HG03139 (cell line): ENCODE measurements around the gene CORO2B.

ENCODE experiments used
- ATAC-seq: cut with Tn5 transposase; IDR thresholded peaks from one replicate; pipeline ENCODE4 v1.9.1; 2021; ENCODE audit not compliant: unreplicated experiment

Gene CORO2B

GRCh38 chr15:68572309-68572708, 6.5 kb upstream of the CORO2B start:
- no peak for ATAC-seq

GRCh38 chr15:68572921-68573320, 5.9 kb upstream of the CORO2B start:
- no peak for ATAC-seq

GRCh38 chr15:68574046-68574445, 4.7 kb upstream of the CORO2B start:
- ATAC-seq = no peak

GRCh38 chr15:68574629-68575028, 4.2 kb upstream of the CORO2B start:
- no peak for ATAC-seq

GRCh38 chr15:68576235-68576892, 2.4 kb upstream of the CORO2B start:
- no peak for ATAC-seq

- no peak for ATAC-seq
Observed at GRCh38 chr15:68578175-68578979, 416 bp upstream of the CORO2B start.

GRCh38 chr15:68580026-68580882, 1.5 kb downstream of the CORO2B start:
- no peak for ATAC-seq

GRCh38 chr15:68580883-68581155, 2.0 kb downstream of the CORO2B start:
- no peak for ATAC-seq

GRCh38 chr15:68581725-68582124, 2.9 kb downstream of the CORO2B start:
- ATAC-seq = no peak

- no peak for ATAC-seq
Observed at GRCh38 chr15:68582236-68582635, 3.4 kb downstream of the CORO2B start.

- no peak for ATAC-seq
Observed at GRCh38 chr15:68582864-68583263, 4.1 kb downstream of the CORO2B start.

GRCh38 chr15:68583321-68583720, 4.5 kb downstream of the CORO2B start:
- ATAC-seq = no peak

- no peak for ATAC-seq
Observed at GRCh38 chr15:68583936-68584755, 5.4 kb downstream of the CORO2B start.

- ATAC-seq = no peak
Observed at GRCh38 chr15:68584756-68585573, 6.2 kb downstream of the CORO2B start.

GRCh38 chr15:68585574-68586273, 6.9 kb downstream of the CORO2B start:
- no peak for ATAC-seq

- ATAC-seq = no peak
Observed at GRCh38 chr15:68586274-68586961, 7.6 kb downstream of the CORO2B start.

- ATAC-seq = no peak
Observed at GRCh38 chr15:68587769-68588385, 9.1 kb downstream of the CORO2B start.

- ATAC-seq = no peak
Observed at GRCh38 chr15:68589053-68589452, 10.3 kb downstream of the CORO2B start.
